ENCODE measurements around the gene CHIC2. TPM values are rescaled to one million over a fixed set of nuclear protein-coding genes. Genes with fewer than 3 reads are reported as not detected.

Gene CHIC2
- total and polyA plus RNA-seq, 2 of the 4 experiments (the other 2 are of a cell fraction), result 20.4 to 26.3 TPM

- TF ChIP-seq CEBPB (IDR thresholded peaks at IDR 0.05; ENCODE audit: low read depth, low read length) (no peak), USF2 (IDR thresholded peaks at IDR 0.05; ENCODE audit: low read depth, low read length) (no peak), FOS (IDR thresholded peaks at IDR 0.05; ENCODE audit: low read depth, low read length) (no peak), BHLHE40 (IDR thresholded peaks at IDR 0.05; ENCODE audit: low read depth, low read length) (no peak), CHD1 (IDR thresholded peaks at IDR 0.05; ENCODE audit: low read depth, low read length) (no peak), SMC3 (IDR thresholded peaks at IDR 0.05; ENCODE audit: low read depth, low read length) (no peak), POLR2A (IDR thresholded peaks at IDR 0.05; ENCODE audit: low read depth, low read length) (no peak), RFX5 (IDR thresholded peaks at IDR 0.05; ENCODE audit: low read depth, low read length) (no peak), NFE2L2 (IDR thresholded peaks at IDR 0.05; ENCODE audit: low read depth, low read length) (no peak), RCOR1 (IDR thresholded peaks at IDR 0.05; ENCODE audit: insufficient replicate concordance, low read length) (no peak), RAD21 (IDR thresholded peaks at IDR 0.05; ENCODE audit: low read length) (no peak)
- in situ Hi-C loops (cut with MboI; ENCODE audit: low sequenced_read_pairs), result no loop called here
Measured at GRCh38 chr4:54036184-54036583, 28.2 kb downstream of the CHIC2 start.

More at GRCh38 chr4:54036184-54036583, 28.2 kb downstream of the CHIC2 start:
- no peak overlapping the region for H3K4me3 ChIP-seq (ENCODE audit: insufficient read depth, low read depth, low read length)
- dilution Hi-C loops (cut with HindIII; ENCODE audit: low sequenced_read_pairs, unreplicated experiment), result no loop called here
- no peak overlapping the region for H3K4me2 ChIP-seq (ENCODE audit: low read depth, low read length)
- ChIA-PET POLR2A (ENCODE audit: unreplicated experiment) (no interaction called here), CTCF (no interaction called here)
- no peaks in the 10 kb centered on the region for H3K27me3 ChIP-seq (ENCODE audit: control insufficient read depth, insufficient read depth, low read length)
- H2AK5ac ChIP-seq (ENCODE audit: low read depth, low read length), result no peak overlapping the region
- no peak overlapping the region for H4K8ac ChIP-seq (ENCODE audit: low read depth in 2 of 2, low read length in 2 of 2)
- H4K20me1 ChIP-seq (ENCODE audit: insufficient read depth, low read length), result peaks cover 34% of the 10 kb centered on the region
- peaks cover 17 to 59% of the 10 kb centered on the region in 2 experiments for H3K79me1 ChIP-seq (ENCODE audit: low read depth in 1 of 2, low read length in 2 of 2)
- ATAC-seq (ENCODE audit: low read depth) (no peak), DNase-seq (no peak)
- no peak overlapping the region for H3K14ac ChIP-seq (replicated peaks; ENCODE audit: low read depth, low read length)
- H2BK20ac ChIP-seq (ENCODE audit: low read depth, low read length), result no peak overlapping the region
- no peak overlapping the region for H2AFZ ChIP-seq (replicated peaks; ENCODE audit: low read length, poor library complexity)
- no peak overlapping the region for H2AK9ac ChIP-seq (replicated peaks; ENCODE audit: low read depth, low read length, poor library complexity)
- intact Hi-C loops (cut with micrococcal nuclease), result no loop called here
- no peak overlapping the region for H3K27ac ChIP-seq (ENCODE audit: insufficient read depth, low read length)
- no peak overlapping the region for H3K56ac ChIP-seq (ENCODE audit: extremely low read depth, insufficient read depth, low read length)
- no peak overlapping the region for H3K23ac ChIP-seq (ENCODE audit: low read depth, low read length)
- H2BK15ac ChIP-seq (ENCODE audit: low read depth, low read length), result no peak overlapping the region
- no peak overlapping the region for H2BK120ac ChIP-seq (ENCODE audit: low read depth, low read length)
- H3K4ac ChIP-seq (ENCODE audit: low read depth, low read length), result no peak overlapping the region
- WGBS, 2 experiments (ENCODE audit: extremely low coverage in 2 of 2, insufficient read length in 1 of 2), result no CpG with 5 or more reads among the region's 4 CpGs
- BruUV-seq (replicated peaks), result no TSS peak
- no peak overlapping the region for H3K18ac ChIP-seq (ENCODE audit: low read depth, low read length)
- no peak overlapping the region for H3K9ac ChIP-seq (ENCODE audit: low read depth, low read length)
- peaks cover 7% of the 10 kb centered on the region for H3K36me3 ChIP-seq (ENCODE audit: control insufficient read depth, insufficient read depth, low read length)
- no peak overlapping the region for H4K91ac ChIP-seq (ENCODE audit: insufficient read depth, low read depth, low read length)
- no peak overlapping the region for H2BK5ac ChIP-seq (ENCODE audit: low read depth, low read length, poor library complexity, severe bottlenecking)
- peaks cover 8% of the 10 kb centered on the region; the same call in 1 of the 2 replicates for H3K9me1 ChIP-seq (ENCODE audit: insufficient read depth, low read length)
- peaks cover 3% of the 10 kb centered on the region; the same call in 1 of the 2 replicates for H3K4me1 ChIP-seq (ENCODE audit: control insufficient read depth, insufficient read depth, low read length)
- H3K9me3 ChIP-seq (ENCODE audit: control insufficient read depth, insufficient read depth, low read length), result no peaks in the 10 kb centered on the region
- H4K5ac ChIP-seq (ENCODE audit: low read depth, low read length), result no peak overlapping the region
